Astrocyte of the cerebellum (primary cell): ENCODE data around the gene ATF7IP2.

Experiments
- DNase-seq: peaks from one replicate; pipeline ENCODE4 v3.0.0-alpha.2; 2011; ENCODE audit warnings: low read depth
- H3K4me3 ChIP-seq: 2 replicates; pipeline ENCODE4 v1.5.1; 2011; ENCODE audit warnings: mild to moderate bottlenecking, low read depth, low read length, moderate library complexity
- CTCF ChIP-seq: IDR thresholded peaks from 2 replicates; pipeline ENCODE4 v1.5.1; 2012; ENCODE audit warnings: low read length, low read depth, moderate library complexity, mild to moderate bottlenecking; ENCODE audit errors: missing control alignments
- in situ Hi-C: cut with HindIII; loops from 2 replicates; pipeline ENCODE4 v1.10.0; 2017; ENCODE audit warnings: low sequenced_read_pairs

Gene ATF7IP2

DNA sequence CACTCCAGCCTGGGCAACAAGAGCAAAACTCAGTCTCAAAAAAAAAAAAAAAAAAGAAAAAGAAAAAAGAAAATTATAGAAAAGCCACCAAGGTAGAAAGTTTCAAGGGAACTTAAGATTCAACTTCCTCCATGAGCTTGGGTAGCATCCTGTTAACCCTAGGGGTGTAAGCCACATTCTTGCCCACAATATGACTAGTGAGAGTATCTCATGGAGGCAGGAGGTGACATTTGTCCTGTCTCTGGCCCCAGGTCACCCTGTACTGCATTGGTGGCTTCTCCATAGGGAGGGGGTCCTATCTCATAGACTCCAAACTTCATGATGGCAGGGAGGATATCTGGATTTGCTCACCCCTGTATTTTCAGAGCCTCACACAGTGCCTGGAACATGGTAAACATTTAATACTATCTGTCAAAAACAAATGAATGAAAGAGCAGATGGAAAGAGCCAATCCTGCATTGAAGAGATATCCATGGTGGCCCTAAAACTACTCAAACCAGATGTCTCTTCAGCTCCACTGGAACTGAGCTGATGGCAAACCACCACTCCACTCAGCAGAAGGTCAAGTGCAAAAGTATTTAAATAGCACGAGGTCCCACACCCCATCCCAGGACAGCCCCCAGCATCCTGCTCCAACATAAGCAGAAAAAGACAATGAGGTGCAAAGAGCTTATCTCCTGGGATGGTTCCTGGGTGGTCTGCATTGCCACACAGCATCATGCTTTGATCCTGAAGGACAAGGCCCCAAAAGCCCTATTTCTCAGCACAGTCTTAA lies 144.2 kb downstream of the ATF7IP2 start:
- TF ChIP-seq CTCF, result no peak
- in situ Hi-C loops, result loop anchor here (25.0 kb wide), 2 partner anchors 107 to 207 kb away; partner anchors contain the start of gene NUBP1
- H3K4me3 ChIP-seq, result no peak overlapping the region
- DNase-seq, result no peak

- DNase-seq, result no peak
- no peak for TF ChIP-seq CTCF
Observed at GRCh38 chr16:10530685-10531084, 144.8 kb downstream of the ATF7IP2 start.

GRCh38 chr16:10531582-10531981 lies 145.7 kb downstream of the ATF7IP2 start:
- H3K4me3 ChIP-seq, result no peak overlapping the region
- TF ChIP-seq CTCF, result no peak
- in situ Hi-C loops, result loop anchor here (25.0 kb wide), 2 partner anchors 106 to 206 kb away; partner anchors contain the start of gene NUBP1
- no peak for DNase-seq

More at GRCh38 chr16:10530685-10531084, 144.8 kb downstream of the ATF7IP2 start:
- no peak overlapping the region for H3K4me3 ChIP-seq
- in situ Hi-C loops, result loop anchor here (25.0 kb wide), 2 partner anchors 107 to 207 kb away; partner anchors contain the start of gene NUBP1
